Activated B cell treated with CpG ODN at 0.5 μM for 24 hours (primary cell): Measurements from ENCODE around the gene SMG6. TPM values are rescaled to one million over a fixed set of nuclear protein-coding genes. Genes with fewer than 3 reads are reported as not detected.

Experiments
- ATAC-seq: fragments of 200-7000 bp; cut with Tn5 transposase; one replicate; pipeline ENCODE4 v1.10.0; 2021; ENCODE audit warnings: low read depth, mild to moderate bottlenecking, moderate library complexity
- CTCF ChIA-PET: fragments of 350-600 bp; sonication (Branson Sonifier 250); formaldehyde crosslinking; loops from one replicate; lab custom pipeline; 2021; ENCODE audit warnings: antibody characterized with exemption; lab: Charles Lee
- POLR2A ChIA-PET: fragments of 350-600 bp; sonication (Branson Sonifier 250); formaldehyde crosslinking; loops from one replicate; lab custom pipeline; 2021; ENCODE audit warnings: antibody characterized with exemption; lab: Charles Lee
- DNase-seq: peaks from one replicate; pipeline ENCODE4 v3.0.0; 2022
- H3K27ac Mint-ChIP-seq: one replicate; pipeline ENCODE4 v1.8.0; 2020; ENCODE audit warnings: mixed read lengths
- H3K27me3 Mint-ChIP-seq: one replicate; pipeline ENCODE4 v1.8.0; 2021; ENCODE audit warnings: mixed read lengths
- H3K36me3 Mint-ChIP-seq: one replicate; pipeline ENCODE4 v1.8.0; 2021; ENCODE audit warnings: low read depth, mixed read lengths
- H3K4me1 Mint-ChIP-seq: one replicate; pipeline ENCODE4 v1.8.0; 2021; ENCODE audit warnings: mixed read lengths
- H3K4me3 Mint-ChIP-seq: one replicate; pipeline ENCODE4 v1.8.0; 2020; ENCODE audit warnings: mild to moderate bottlenecking, mixed read lengths
- H3K9me3 Mint-ChIP-seq: one replicate; pipeline ENCODE4 v1.8.0; 2020; ENCODE audit warnings: mixed read lengths
- intact Hi-C: fragments of 100-400 bp; cut with micrococcal nuclease; formaldehyde crosslinking; loops from one replicate; pipeline ENCODE4 v1.15.1; 2024
- total RNA-seq: library from RNA; stranded (reverse); gene quantifications from 2 replicates; pipeline ENCODE4 v1.2.3, GENCODE V29; 2022
- TF ChIP-seq, protein P1 (sequence below): fragments of 200-600 bp; IDR thresholded peaks from one replicate; pipeline ENCODE4 v1.8.0; 2022; ENCODE audit warnings: antibody characterized with exemption, mild to moderate bottlenecking

SMG6 gene
- total RNA-seq, 1 donor from 2014 or later = 30.5 TPM

GRCh38 chr17:2025622-2026309 lies 277.8 kb downstream of the SMG6 start:
- Mint-ChIP-seq H3K27ac (peak overlapping the region; percentile 30), H3K4me1 (peaks cover 30% of the 10 kb centered on the region), H3K9me3 (no peaks in the 10 kb centered on the region), H3K4me3 (peak overlapping the region; percentile 85), H3K27me3 (peaks cover 35% of the 10 kb centered on the region), H3K36me3 (peaks cover 6% of the 10 kb centered on the region)
- intact Hi-C loops = loop anchor here (2.0 to 5.0 kb wide), 2 partner anchors 15 to 118 kb away; no protein-coding TSS in a partner anchor
- CTCF ChIA-PET = interaction anchor here (0.6 kb wide), 1 partner anchor 713 kb away, joined by 3 read pairs; no protein-coding TSS in a partner anchor
- no peak for DNase-seq
- POLR2A ChIA-PET = interaction anchor here (0.6 to 1.1 kb wide), 3 partner anchors 15 to 828 kb away, joined by 3 to 8 read pairs (median 4); no protein-coding TSS in a partner anchor
- TF ChIP-seq, protein P1, sequence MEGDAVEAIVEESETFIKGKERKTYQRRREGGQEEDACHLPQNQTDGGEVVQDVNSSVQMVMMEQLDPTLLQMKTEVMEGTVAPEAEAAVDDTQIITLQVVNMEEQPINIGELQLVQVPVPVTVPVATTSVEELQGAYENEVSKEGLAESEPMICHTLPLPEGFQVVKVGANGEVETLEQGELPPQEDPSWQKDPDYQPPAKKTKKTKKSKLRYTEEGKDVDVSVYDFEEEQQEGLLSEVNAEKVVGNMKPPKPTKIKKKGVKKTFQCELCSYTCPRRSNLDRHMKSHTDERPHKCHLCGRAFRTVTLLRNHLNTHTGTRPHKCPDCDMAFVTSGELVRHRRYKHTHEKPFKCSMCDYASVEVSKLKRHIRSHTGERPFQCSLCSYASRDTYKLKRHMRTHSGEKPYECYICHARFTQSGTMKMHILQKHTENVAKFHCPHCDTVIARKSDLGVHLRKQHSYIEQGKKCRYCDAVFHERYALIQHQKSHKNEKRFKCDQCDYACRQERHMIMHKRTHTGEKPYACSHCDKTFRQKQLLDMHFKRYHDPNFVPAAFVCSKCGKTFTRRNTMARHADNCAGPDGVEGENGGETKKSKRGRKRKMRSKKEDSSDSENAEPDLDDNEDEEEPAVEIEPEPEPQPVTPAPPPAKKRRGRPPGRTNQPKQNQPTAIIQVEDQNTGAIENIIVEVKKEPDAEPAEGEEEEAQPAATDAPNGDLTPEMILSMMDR = no peak
- no peak for ATAC-seq

GRCh38 chr17:2025220-2025621 lies 278.4 kb downstream of the SMG6 start, which contains the start of gene RTN4RL1:
Gene RTN4RL1, minus strand, starts transcription at chr17:2025334. Its CDS starts 469 bp downstream, at chr17:2024865.
- H3K4me1 Mint-ChIP-seq = peaks cover 27% of the 10 kb centered on the region
- TF ChIP-seq, protein P1 = no peak
- H3K27me3 Mint-ChIP-seq = peaks cover 35% of the 10 kb centered on the region
- no peaks in the 10 kb centered on the region for H3K9me3 Mint-ChIP-seq
- DNase-seq (peak; percentile 49), ATAC-seq (peak; percentile 19)
- peaks cover under 1% of the 10 kb centered on the region for H3K36me3 Mint-ChIP-seq
- peak within 1 kb of the TSS; percentile 30 for H3K27ac Mint-ChIP-seq
- CTCF ChIA-PET = interaction anchor here (0.6 kb wide), 1 partner anchor 713 kb away, joined by 3 read pairs; no protein-coding TSS in a partner anchor
- POLR2A ChIA-PET = interaction anchor here (0.6 to 1.1 kb wide), 4 partner anchors 16 to 827 kb away, joined by 3 to 8 read pairs (median 4); no protein-coding TSS in a partner anchor
- peak within 1 kb of the TSS; percentile 85 for H3K4me3 Mint-ChIP-seq
- intact Hi-C loops = loop anchor here (2.0 to 5.0 kb wide), 2 partner anchors 16 to 118 kb away; no protein-coding TSS in a partner anchor

- POLR2A ChIA-PET = interaction anchor here (0.6 to 1.1 kb wide), 2 partner anchors 16 to 26 kb away, joined by 3 read pairs; no protein-coding TSS in a partner anchor
- H3K4me1 Mint-ChIP-seq = peaks cover 24% of the 10 kb centered on the region
- ATAC-seq (no peak), DNase-seq (no peak)
- TF ChIP-seq, protein P1 = no peak
- peaks cover 35% of the 10 kb centered on the region for H3K27me3 Mint-ChIP-seq
- intact Hi-C loops = loop anchor here (2.0 to 5.0 kb wide), 2 partner anchors 16 to 117 kb away; no protein-coding TSS in a partner anchor
- H3K27ac Mint-ChIP-seq = no peak overlapping the region
- H3K9me3 Mint-ChIP-seq = no peaks in the 10 kb centered on the region
- H3K4me3 Mint-ChIP-seq = peak overlapping the region; percentile 48
- CTCF ChIA-PET = interaction anchor here (0.6 kb wide), 1 partner anchor 714 kb away, joined by 3 read pairs; no protein-coding TSS in a partner anchor
- H3K36me3 Mint-ChIP-seq = no peaks in the 10 kb centered on the region
Measured at GRCh38 chr17:2024572-2025219, 278.9 kb downstream of the SMG6 start.

DNA sequence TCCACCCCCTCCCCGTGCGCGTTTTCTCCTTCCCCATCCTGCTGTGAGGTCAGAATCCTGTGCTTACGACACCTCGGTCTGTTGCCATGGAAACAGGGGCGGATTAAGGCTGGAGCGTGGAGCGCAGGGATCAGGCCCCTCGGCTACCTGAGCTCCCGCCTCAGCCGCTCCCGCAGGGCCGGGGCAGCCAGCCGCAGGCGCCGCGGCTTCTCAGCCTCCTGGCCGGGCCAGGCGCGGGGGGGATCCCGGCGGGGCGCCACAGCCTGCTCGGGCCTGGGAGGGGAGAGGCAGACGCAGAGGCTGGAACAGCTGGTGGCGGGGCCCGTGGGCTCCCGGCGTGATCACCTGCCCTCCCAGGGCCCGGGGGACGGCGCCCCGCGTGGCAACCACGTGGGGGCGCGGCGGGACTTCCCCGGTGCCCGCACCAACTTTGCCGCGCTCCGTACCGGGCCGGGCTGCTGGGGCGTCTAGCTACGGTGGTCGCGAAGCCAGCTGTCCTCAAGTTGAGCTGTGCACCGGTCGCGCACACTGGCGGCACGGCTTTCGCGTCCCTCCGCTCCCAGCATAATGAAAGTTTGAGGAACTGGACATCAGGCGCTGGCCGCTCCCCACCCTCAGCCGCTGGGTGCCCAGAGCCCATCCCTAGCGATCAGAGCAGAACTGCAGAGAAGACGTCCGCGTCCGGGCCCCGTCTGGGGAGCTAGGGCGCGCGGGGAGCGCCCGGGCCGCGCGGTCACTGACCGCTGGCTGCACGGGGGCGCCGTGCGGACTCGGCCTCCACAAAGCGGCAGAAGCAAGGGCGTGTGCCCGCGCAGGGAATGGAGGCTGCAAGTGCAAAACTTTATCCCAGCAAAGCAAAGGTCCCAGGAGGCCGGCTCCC lies 279.7 kb downstream of the SMG6 start:
- ChIA-PET POLR2A (no interaction called here), CTCF (no interaction called here)
- DNase-seq (peak; percentile 42), ATAC-seq (peak; percentile 29)
- Mint-ChIP-seq H3K4me1 (peaks cover 21% of the 10 kb centered on the region), H3K36me3 (no peaks in the 10 kb centered on the region), H3K9me3 (no peaks in the 10 kb centered on the region), H3K27me3 (peaks cover 40% of the 10 kb centered on the region), H3K4me3 (peak overlapping the region; percentile 72), H3K27ac (no peak overlapping the region)
- intact Hi-C loops = loop anchor here (2.0 kb wide), 1 partner anchor 17 kb away; no protein-coding TSS in a partner anchor
- TF ChIP-seq, protein P1 = no peak
